NCI-H2196 (cell line): ENCODE measurements around the gene IRF1.

Source experiments
- DNase-seq: peaks from one replicate; lab custom pipeline; 2025; ENCODE audit not compliant: unreplicated experiment; lab: John Stamatoyannopoulos, UW

Gene IRF1

DNA sequence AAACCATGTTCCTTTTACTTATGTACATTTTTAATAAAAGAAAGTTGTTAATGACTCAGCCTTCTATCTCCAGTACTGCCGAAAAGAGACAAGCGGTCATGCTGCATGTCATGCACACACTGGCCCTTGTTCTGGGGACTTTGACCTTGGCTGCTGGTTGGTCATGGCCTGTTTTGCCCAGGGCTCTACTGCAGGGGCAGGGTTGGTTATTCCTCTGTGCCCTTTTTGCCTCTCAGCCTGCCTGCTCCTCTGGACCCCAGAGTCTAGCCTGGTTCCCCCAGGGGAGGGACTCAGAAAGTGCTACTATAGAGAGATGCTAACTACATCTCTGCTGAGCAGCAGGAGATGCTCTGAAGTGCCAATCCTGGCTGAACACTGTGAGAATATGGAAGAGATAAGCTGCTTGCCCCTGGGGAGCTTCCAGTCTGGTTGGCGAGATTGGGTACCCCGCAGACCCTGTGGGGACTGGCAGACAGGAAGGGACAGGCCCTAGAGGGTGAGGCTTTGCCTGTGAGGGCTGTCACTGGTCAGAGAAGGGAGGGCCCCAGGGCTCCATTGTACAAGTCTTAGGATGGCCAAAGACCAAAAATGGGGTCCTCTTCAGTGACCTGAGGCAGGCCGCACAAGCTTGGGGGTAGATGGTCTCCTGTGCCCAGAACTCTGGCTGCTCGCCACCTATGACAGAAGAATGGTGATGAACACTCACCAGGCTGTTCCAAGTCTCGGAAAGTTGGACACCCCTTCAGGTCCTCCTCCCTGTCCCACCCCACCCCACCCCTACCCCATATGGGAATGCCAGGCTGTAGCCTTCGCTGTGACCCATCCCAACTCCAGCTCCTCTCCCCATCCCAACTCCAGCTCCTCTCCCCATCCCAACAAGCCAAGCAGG lies 14.3 kb downstream of the IRF1 start:
- no peak for DNase-seq

DNA sequence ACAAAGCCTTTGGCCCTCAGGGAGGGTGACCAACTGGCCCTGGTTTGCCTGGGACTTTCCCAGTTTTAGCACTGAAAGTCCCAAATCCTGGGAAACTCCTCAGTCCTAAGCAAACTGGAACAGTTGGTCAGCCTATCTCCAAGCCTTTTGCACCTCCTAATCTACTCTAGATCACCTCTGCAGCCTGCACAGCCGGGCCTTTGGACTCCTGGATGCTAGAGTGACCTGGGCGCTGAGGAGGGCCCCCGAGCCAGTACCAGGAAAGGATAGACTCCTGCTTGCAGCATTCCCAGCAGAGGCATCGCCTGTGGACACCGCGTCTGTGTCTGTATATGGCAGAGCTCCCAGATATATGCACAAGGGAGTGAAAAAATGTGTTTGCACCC lies 15.1 kb downstream of the IRF1 start:
- DNase-seq, result no peak

DNA sequence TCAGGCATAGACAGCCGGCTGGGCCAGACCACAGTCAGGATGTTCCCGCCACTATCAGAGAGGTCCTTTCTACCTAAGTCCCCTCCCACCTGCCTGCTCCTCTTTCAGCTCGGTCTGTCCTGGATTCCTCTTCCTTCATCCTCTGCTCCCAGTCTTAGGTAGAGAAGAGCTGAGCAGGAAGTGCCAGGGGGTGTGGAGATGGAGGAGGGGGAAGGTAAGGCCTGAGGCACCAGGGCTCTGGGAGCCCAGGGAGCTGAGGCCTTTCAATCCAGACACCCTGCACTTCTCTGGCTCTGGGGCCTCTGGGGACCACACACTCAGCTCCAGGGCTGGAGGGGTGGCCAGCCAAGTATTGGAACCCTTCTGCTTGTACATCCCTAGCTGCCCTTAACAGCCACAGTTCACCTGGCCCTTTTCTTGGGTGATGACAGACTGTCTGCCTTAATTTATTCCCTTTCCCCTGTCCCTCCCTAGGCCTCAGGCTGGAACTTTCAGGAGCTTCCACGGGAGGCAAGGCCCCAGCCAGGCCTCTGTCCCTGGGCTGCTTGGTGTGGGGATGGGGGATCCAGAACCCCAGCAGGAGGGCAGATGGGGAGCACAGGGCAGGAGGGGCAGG lies 15.6 kb downstream of the IRF1 start:
- no peak for DNase-seq

DNA sequence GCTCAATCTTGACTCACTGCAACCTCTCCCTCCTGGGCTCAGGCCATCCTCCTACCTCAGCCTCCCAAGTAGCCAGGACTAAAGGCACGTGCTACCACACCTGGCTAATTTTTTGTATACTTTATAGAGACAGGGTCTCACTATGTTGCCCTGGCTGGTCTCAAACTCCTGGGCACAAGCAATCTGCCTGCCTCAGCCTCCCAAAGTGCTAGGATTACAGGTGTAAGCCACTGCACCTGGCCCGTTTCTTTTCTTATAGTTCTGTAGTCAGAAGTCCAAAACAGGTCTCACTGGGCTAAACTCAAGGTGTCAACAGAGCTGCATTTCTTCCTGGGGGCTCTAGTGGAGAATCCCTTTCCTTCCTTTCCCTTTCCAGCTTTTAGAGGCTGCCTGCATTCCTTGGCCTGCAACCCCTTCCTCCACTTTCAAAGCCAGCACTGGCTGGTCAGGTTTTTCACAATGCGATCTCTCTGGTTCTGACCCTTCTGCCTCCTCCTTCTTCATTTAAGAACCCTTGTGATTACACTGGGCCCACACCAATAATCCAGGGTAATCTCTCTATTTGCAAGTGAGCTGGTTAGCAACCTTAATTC lies 16.3 kb downstream of the IRF1 start:
- no peak for DNase-seq

DNA sequence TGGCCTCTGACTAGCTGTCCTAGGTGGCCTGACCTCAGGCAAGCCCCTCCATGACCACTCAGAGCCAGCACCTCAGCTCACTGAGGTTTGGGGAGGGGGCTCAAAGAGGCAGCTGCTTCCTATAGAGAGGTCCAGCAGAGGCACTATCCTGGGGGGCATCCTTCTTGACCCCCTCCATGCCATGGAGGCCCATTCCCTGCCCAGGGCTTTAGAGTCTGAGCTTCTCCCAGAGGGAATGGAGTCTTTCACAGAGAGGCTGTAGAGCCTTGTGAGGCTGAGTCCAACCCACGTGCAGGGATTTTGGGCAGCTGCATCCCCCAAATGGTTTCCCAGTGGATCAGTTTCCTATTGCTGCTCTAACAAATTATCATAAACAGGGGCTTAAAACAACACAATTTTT lies 16.9 kb downstream of the IRF1 start:
- no peak for DNase-seq

DNA sequence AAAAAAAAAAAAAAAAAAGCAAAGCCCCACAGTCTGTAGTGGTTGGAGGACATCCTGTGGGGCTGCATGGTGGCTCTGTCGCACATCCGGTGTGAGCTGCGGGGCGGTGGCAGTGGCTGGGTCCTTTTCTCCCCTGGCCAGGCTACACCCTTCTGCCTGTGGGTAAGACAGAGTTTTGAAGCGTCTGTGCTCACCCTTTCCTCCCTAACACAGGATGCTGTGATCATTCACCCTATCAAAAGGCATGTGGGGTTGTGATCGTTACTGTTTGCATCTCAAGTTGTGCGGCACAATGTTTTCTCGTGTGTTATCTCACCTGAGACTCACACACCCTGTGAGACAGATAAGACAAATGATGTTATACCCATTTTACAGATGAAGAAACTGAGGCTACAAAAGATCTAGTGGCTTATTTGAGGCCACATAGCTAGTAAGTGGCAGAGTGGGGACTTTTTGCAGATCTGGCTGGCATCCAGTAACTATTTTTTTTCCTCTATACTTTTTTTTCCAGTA lies 17.5 kb downstream of the IRF1 start:
- no peak for DNase-seq

DNA sequence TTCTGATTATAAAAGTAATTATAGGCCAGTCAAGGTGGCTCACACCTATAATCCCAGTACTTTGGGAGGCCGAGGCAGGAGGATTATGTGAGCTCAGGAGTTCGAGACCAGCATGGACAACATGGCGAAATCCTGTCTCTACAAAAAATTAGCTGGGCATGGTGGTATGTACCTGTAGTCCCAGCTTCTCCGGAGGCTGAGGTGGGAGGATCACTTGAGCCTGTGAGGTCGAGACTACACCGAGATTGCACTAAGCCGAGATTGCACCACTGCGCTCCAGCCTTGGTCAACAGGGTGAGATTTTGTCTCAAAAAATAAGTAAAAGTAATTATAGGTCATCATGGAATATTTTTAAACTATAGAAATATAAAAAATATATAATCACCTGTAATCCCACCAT lies 18.1 kb downstream of the IRF1 start:
- DNase-seq, result no peak

DNA sequence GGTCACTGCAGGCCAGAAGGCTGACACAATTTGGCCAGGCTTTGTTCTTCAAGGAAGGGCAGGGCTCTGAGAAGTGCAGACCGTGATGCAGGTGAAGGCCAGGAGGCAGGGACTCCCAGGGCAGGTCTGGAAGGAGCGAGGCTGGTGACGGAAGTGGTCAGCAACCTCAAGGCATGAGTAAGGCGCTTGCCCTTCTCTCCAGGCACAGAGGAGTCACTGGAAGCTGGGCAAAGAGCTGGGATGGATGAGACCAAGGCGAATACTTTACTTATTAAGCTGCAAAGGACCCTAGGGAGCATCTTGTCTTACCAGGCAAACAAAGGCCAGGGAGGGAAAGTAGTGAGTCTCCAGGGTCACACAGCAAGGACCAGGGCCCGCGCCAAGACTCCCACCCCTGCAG lies 18.6 kb downstream of the IRF1 start:
- no peak for DNase-seq

DNA sequence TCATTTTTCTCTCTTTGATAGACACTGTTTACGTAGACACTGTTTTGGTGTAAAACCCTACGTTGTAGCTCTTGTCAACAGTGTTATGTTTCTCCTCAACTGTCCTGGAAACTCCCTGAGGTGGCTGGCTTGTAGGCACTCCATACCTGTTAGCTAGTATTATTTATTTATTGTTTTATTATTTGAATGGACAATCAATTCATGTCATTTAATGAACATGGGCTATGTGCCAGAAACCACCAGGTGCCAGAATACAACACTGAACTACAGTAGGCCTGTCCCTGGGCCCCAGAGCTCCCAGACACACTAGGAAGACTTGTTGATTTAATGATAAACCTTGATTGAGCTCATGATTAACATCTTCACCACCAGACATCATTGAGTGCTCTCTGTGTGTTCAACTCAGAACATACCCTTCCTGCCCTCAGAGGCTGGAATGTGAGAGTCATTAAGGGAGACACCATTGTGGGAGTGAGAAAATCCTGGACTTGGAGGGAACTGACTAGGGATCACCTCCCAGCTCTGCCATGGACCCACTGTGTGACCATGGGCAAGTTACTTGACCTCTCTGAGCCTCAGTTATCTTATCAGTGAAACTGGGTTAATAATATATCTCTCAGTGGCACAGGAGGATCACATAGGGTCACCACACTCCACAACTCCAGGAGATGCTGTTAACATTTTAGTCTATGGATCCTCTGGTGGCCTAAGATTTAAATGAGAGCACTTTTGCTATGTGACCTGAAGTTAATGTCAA lies 19.2 kb downstream of the IRF1 start:
- peak; percentile 47 for DNase-seq

DNA sequence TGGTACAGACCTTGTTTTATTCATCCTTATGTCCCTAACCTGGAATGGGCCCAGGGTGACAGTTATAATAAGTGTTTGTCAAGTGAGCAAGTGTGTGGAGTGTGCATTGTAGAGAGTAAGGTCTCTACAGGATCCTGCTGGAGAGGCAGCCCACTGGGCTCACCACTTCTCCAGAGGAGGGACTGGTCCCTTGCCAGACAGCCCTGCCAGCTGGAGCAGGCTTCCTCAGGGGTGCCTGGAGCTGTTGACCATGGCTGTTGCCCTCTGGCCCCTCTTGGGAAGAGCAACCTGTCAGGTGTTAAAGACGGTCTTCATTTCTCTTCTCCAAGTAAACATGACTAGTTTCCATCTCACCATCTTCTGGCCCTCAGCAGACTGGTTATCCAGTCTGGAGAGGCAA lies 20.0 kb downstream of the IRF1 start:
- DNase-seq, result no peak

DNA sequence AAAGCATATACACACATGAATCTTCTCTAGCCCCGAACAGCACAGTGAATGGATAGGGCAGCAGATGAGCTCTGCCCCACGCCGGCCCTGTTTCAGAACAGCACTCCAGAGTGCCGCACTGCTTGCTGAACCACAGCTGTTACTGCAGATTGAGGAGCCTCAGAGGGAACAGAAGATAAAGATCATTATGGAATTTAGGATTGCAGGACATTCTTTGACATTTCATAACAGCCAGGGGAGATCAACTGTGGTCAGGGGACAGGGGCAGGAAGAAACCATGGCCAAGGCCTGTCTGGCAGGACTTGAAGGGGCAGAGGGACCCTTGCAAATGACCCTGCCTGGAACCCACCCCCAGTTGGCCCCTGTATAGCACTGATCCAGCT lies 20.6 kb downstream of the IRF1 start:
- no peak for DNase-seq

DNA sequence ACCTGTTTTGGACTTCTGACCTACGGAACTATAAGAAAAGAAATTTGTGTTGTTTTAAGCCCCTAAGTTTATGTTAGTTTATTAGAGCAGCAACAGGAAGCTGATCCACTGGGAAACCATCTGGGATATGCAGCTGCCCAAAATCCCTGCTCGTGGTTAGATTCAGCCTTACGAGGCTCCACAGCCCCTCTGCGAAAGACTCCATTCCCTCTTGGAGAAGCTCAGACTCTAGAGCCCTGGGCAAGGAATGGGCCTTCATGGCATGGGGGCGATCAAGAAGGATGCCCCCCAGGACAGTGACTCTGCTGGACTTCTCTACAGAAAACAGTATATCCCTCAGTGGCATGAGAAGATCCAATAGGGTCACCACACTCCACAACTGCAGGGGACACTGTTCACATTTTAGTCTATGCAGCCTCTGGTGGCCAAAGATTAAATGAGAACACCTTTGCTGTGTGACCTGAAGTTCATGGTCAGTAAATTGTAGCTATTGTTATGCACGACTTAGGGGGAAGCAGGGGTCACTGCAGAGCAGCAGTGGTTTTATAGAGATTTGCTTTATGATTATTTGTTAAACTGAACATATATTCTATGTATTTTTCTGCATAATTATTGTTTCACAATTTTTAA lies 21.1 kb downstream of the IRF1 start:
- DNase-seq, result no peak

DNA sequence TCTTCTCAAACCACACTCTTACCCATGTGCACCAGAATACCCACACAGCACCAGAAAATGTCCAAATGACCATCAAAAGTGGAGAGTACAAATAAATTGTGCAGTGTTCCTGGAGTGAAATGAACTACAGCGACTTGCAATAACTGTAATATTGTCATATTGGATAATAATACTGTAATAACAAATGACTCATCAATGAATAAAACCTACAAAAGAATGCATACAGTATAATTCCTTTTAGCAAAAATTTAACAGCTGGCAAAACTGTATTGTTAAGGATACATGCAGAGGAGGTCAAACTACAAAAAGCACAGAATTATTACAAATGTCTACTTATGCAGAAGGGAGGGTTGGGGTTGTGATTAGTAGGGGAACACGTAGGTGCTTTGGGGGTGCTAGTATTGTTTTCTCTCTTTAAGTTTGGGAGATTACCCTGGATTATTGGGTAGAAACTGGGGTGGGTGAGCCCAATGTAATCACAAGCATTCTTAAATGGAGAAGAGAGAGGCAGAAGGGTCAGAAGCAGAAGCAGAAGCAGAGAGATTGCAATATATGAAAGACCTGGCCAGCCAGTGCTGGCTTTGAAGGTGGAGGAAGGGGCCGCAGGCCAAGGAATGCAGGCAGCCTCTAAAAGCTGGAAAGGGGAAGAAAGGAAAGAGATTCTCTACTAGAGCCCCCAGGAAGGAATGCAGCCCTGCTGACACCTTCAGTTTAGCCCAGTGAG lies 21.8 kb downstream of the IRF1 start:
- no peak for DNase-seq

DNA sequence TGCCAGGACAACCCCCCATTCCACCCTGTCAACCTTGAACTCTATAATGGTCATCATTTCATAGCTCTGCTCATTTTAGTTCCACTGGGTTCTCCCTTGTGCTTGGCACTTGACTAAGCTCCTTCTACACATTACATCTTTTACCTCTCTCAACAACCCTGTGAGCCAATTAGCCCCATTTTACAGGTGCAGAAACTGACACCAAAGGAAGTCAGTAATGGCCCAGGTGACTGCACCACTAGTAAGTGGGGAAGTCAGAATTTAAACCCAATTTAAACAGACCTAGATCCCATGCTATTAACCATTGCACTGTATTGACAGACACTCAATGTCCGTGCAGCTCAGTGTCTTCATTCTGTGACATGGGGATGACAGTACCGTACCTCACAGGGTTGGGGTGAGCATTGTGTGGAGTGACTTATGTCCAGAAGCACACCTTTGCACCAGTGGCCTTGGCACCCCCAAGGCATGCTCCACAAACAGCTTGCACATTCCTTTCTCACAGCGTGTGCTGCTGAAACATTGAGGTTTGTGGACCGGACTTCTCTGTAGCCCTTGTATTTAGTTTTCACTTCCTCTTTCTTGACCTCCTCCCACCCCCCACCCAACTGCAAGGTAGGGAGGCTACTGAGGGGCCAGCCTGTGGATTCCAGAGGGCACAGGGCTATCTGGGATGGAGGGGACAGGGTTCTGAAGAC lies 23.1 kb downstream of the IRF1 start:
- DNase-seq, result no peak

DNA sequence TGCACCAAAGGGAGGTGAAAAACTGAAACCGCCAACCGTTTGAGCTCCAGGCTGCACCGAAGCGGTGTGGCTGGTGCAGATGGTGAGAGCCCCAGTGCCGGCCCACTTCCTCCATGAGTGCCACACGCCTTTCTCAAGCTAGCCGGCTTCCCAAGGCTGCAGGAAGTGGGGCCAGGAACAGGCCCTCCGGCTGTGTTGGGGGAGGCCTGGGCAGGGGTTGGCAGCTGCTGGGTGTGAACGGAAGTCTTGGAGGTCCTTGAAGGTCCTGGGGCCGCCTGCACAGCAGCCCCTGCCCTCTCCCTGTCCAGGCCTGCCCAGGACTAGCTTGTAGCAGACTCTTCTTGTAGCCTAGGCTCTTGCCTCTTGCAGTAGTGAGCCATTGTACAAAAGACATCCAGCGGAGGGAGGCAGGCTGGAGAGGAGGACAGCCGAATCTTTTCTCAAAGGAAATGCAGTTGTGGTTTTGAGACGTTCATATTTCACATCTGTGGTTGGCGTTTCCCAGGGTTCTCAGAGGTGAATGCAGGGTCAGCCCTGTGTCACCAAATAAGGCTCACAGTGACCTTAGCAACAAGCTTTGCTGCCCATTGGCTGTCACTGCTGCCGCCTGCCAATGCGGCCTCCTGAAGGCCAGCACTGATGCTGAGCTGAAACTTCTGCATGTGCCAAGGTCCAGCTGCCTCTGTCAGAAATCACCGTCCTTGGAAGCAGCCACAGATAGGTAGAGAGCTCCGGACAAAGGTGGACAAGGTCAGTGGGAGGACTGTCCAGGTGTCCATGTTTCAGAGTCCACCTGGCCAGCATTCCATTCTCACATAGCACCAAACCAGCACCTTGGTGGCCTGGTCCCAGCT lies 23.9 kb downstream of the IRF1 start:
- no peak for DNase-seq

DNA sequence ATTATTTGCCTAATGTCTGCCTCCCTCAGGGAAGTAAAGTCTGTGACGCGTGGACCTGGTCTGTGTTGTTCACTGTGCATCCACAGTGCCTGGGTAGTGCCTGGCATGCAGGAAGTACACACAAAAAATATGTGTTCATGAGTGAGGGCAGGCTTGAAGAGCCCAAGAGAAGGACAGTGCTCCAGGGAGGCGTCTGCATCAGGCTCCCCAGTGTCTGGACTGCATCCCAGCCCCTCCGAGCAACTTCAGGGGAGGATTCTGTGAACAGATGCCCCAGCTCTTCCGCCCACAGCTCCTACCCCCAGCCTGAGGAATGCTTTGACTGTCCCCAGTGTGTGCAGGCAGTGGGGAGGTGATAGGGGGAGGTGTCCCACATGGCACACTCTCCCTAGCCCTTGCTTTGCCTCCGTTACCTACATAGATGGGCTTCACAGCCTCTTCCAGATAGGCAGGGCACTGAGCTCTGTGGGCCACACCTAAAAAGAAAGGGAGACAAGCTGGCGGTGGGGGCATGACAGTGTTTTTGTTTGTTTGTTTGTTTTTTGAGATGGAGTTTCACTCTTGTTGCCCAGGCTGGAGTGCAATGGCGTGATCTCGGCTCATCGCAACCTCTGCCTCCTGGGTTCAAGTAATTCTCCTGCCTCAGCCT lies 25.4 kb downstream of the IRF1 start:
- no peak for DNase-seq

DNA sequence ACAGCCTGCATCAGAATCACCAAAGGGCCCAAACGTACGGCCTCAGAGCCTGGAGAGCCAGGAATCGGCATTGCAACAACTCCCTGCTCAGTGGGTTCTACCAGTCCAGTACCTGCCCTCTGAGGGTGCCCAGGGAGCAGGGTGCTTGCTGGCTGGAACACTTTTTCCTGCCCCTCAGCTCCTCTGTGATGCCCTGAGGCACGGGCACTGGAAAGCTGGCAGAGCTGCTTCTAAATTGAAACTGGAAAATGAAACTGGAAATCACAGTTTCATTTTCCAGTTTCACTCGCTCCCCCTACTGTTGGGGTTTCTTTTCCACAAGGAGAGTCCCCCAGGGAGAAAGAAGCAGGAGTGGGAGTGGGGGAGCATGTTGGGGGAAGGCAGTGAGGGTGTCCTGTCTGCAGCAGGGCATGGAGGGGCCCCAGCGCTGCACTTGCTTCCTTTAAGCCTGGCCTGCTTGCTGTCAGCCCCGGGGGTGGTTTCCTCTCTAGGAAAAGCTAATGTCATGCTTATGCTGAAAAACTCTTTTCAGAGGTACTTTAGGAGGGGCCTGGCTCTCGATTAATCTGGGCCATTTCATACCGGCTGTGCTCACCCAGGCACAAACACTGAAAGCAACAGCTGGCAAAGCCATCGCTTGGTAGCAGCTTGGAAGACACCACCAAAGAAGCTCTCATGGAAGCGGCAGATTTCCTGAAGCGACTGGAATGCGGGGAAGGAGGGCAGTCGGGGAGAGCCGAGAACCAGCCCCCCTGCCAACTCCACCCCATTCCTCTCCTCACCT lies 26.2 kb downstream of the IRF1 start:
- DNase-seq, result no peak

DNA sequence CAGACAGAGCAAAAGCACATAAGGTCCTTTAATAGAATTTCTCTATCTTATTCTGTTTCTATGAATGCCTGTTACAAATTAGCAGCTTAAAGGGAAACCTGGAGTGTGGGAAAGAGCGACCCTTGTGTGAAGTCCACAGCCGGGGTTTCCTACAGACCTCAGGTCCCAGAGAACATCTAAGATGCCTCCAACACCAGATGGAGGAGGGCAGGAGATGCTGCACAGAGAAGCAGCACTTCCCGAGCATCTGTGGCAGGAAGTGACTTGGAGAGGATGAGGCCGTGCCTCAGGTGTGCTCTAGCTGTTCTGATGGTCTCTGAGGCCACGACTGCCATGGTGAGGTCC lies 26.8 kb downstream of the IRF1 start:
- DNase-seq, result no peak
